Prostate gland (tissue), 2 donors: ENCODE data around the gene RALGPS2.

Experiments used
- POLR2A ChIP-seq: fragments of 450-650 bp; IDR thresholded peaks from one replicate; pipeline ENCODE4 v1.6.1; 2016; ENCODE audit warnings: antibody characterized with exemption, mild to moderate bottlenecking
- POLR2AphosphoS5 ChIP-seq: sonication (generic); formaldehyde crosslinking; IDR thresholded peaks from one replicate; pipeline ENCODE4 v1.6.1; 2017; ENCODE audit warnings: antibody characterized with exemption
- TF ChIP-seq, protein P1 (sequence below), 4 experiments: fragments of 200-600 bp in 2 of 4; fragments of 450-650 bp in 2 of 4; sonication (generic) in 2 of 4; IDR thresholded peaks; 1 replicate in 3 of 4; 2 replicates in 1 of 4; pipeline ENCODE4 v1.5.1; 2016 to 2019; ENCODE audit warnings: antibody characterized with exemption in 4 of 4, mild to moderate bottlenecking in 2 of 4, moderate library complexity in 2 of 4

DNA sequence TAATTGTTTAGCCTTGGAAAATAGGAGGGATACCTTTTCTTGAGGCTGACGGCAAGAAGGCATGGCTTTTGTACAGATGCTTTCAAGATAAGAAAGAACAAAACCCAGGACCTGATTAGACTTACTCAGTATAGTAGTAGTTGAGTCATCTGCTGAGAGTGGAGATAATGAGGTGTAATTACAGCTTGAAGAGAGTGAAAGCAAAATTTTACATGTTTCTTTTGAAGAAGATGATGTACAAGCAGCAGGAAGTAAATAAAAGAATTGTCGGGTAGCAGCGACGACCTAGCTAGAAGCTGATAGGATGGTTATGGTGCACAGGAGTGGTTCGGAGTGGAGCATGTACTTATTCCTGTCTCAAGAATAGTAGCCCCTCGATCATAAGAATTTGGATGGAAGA lies 139.3 kb downstream of the RALGPS2 start:
- TF ChIP-seq, protein P1, sequence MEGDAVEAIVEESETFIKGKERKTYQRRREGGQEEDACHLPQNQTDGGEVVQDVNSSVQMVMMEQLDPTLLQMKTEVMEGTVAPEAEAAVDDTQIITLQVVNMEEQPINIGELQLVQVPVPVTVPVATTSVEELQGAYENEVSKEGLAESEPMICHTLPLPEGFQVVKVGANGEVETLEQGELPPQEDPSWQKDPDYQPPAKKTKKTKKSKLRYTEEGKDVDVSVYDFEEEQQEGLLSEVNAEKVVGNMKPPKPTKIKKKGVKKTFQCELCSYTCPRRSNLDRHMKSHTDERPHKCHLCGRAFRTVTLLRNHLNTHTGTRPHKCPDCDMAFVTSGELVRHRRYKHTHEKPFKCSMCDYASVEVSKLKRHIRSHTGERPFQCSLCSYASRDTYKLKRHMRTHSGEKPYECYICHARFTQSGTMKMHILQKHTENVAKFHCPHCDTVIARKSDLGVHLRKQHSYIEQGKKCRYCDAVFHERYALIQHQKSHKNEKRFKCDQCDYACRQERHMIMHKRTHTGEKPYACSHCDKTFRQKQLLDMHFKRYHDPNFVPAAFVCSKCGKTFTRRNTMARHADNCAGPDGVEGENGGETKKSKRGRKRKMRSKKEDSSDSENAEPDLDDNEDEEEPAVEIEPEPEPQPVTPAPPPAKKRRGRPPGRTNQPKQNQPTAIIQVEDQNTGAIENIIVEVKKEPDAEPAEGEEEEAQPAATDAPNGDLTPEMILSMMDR (IDR thresholded peaks at IDR 0.05), result no peak
- TF ChIP-seq POLR2A (no peak), POLR2AphosphoS5 (no peak)
